Muscle layer of duodenum (tissue), 2 donors: ENCODE data around the gene MYO1D.
"Not testable (repeated sequence)": the region's sequence is repeated elsewhere in the genome, so short reads cannot be mapped to it uniquely, and the experiment has no call there.

ENCODE experiments used
- H3K27ac ChIP-seq: one replicate; pipeline ENCODE4 v1.7.0; 2013; ENCODE audit warnings: mild to moderate bottlenecking, low read length
- H3K27me3 ChIP-seq: one replicate; pipeline ENCODE4 v1.7.0; 2013; ENCODE audit warnings: low read depth, mild to moderate bottlenecking, control low read depth, low read length
- H3K36me3 ChIP-seq, 2 donors: one replicate each; pipeline ENCODE4 v1.7.0; 2013; ENCODE audit warnings: low read length in 2 of 2, control low read depth in 1 of 2, mild to moderate bottlenecking in 1 of 2; ENCODE audit not compliant: insufficient read depth in 2 of 2, control insufficient read depth in 1 of 2
- H3K4me1 ChIP-seq, 2 donors: one replicate each; pipeline ENCODE4 v1.7.0; 2013; ENCODE audit warnings: low read length in 2 of 2, mild to moderate bottlenecking in 2 of 2, control low read depth in 1 of 2, moderate library complexity in 1 of 2; ENCODE audit not compliant: insufficient read depth in 2 of 2, control insufficient read depth in 1 of 2
- H3K4me3 ChIP-seq, 2 donors: one replicate each; pipeline ENCODE4 v1.7.0; 2013; ENCODE audit warnings: low read length in 2 of 2, low read depth in 1 of 2, mild to moderate bottlenecking in 1 of 2
- H3K9me3 ChIP-seq, 2 donors: one replicate each; pipeline ENCODE4 v1.7.0; 2013; ENCODE audit warnings: low read length in 2 of 2, control low read depth in 1 of 2, mild to moderate bottlenecking in 1 of 2; ENCODE audit not compliant: control insufficient read depth in 1 of 2
- donor health status: healthy.

Gene MYO1D

DNA sequence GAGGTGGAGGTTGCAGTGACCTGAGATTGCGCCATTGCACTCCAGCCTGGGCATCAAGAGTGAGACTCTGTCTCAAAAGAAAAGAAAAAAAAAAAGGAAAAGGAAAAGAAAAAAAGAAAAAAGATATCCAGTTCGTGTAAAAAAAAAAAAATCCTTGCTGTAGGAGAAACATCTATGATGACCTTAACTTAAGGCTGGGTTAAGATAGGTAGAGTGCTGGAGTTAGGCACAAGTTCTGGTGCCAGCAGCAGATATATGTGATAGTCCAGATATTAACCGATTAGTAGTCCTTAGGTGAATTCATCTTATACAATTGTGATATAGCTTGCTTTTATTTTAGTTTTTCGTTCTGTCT, 415.4 kb downstream of the MYO1D start:
- Histone ChIP-seq H3K27me3 (no peaks in the 10 kb centered on the region), H3K9me3 (no peaks in the 10 kb centered on the region), H3K36me3 (peaks cover 37 to 55% of the 10 kb centered on the region in 2 donors), H3K27ac (no peak overlapping the region), H3K4me1 (no peaks in the 10 kb centered on the region), H3K4me3 (no peak overlapping the region)

DNA sequence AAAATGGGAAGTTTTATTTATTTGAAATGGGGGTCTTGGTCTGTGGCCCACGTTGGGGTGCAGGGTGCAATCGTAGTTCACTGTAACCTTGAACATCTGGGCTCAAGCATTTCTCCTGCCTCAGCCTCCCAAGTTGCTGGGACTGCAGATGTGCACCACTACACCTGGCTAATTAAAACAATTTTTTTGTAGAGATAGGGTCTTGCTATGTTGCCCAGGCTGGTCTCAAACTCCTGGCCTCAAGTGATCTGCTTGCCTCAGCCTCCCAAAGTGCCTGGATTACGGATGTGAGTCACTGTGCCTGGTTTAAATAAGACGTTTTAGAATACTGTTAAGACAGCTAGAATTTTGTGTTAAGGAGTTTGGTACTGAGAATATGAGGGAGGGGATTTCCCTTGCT, 416.9 kb downstream of the MYO1D start:
- Histone ChIP-seq H3K36me3 (peaks cover 38 to 60% of the 10 kb centered on the region in 2 donors), H3K27me3 (no peaks in the 10 kb centered on the region), H3K4me3 (no peak overlapping the region), H3K27ac (no peak overlapping the region), H3K4me1 (no peaks in the 10 kb centered on the region), H3K9me3 (no peaks in the 10 kb centered on the region)

GRCh38 chr17:32458371-32458770, 418.6 kb downstream of the MYO1D start:
- Histone ChIP-seq H3K9me3 (no peaks in the 10 kb centered on the region), H3K4me1 (no peaks in the 10 kb centered on the region), H3K4me3 (no peak overlapping the region), H3K27ac (no peak overlapping the region), H3K36me3 (peaks cover 41 to 64% of the 10 kb centered on the region in 2 donors), H3K27me3 (no peaks in the 10 kb centered on the region)

DNA sequence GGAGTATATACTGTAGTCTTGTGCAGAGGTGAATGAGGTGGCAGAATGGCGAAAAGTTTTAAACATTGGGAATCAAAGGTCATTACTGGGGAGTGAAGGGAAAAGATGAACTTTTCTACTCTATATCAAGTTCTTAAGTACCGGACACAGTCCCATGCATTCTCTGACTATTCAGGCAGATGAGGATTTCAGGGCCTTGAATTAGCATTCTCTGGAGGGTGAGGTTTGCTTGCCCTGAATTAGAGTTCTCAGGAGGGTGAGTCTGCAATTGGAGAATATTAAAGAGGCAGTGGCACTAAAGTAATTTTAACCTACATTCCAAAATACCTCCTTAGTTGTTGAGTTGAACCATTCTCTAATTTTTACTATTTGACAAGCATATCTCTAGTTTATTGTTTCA, 423.6 kb downstream of the MYO1D start:
- Histone ChIP-seq H3K27ac (no peak overlapping the region), H3K4me1 (no peaks in the 10 kb centered on the region), H3K27me3 (no peaks in the 10 kb centered on the region), H3K4me3 (no peak overlapping the region), H3K36me3 (peaks cover 52 to 87% of the 10 kb centered on the region in 2 donors), H3K9me3 (no peaks in the 10 kb centered on the region)

GRCh38 chr17:32452281-32452680, 424.6 kb downstream of the MYO1D start:
- H3K27me3 ChIP-seq, result no peaks in the 10 kb centered on the region
- peaks cover 0 to 3% of the 10 kb centered on the region in 2 donors for H3K4me1 ChIP-seq
- H3K27ac ChIP-seq, result no peak overlapping the region
- peaks cover 50 to 85% of the 10 kb centered on the region in 2 donors for H3K36me3 ChIP-seq
- no peaks in the 10 kb centered on the region for H3K9me3 ChIP-seq
- no peak overlapping the region for H3K4me3 ChIP-seq

GRCh38 chr17:32451879-32452278, 425.0 kb downstream of the MYO1D start:
- Histone ChIP-seq H3K9me3 (no peaks in the 10 kb centered on the region), H3K4me1 (peaks cover 0 to 5% of the 10 kb centered on the region in 2 donors), H3K4me3 (no peak overlapping the region), H3K27ac (no peak overlapping the region), H3K27me3 (no peaks in the 10 kb centered on the region), H3K36me3 (peaks cover 50 to 84% of the 10 kb centered on the region in 2 donors)

GRCh38 chr17:32450379-32450778, 426.5 kb downstream of the MYO1D start:
- Histone ChIP-seq H3K36me3 (peaks cover 52 to 75% of the 10 kb centered on the region in 2 donors), H3K4me1 (peaks cover 8 to 20% of the 10 kb centered on the region in 2 donors)
- not testable (repeated sequence) for H3K4me3 ChIP-seq, H3K9me3 ChIP-seq, H3K27me3 ChIP-seq, H3K27ac ChIP-seq

DNA sequence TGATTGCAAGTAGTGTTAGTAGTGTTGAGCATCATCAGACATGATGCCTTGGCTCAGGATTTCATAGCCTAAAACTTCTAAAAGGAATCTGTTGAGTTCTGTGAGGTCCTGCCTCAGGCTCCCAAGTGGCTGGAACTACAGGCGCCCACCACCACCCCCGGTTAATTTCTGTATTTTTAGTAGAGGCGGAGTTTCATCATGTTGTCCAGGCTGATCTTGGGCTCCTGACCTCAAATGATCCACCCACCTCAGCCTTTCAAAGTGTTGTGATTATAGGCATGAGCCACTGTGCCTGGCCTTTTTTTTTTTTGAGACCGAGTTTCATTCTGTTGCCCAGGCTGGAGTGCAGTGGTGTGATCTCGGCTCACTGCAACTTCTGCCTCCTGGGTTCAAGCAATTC, 427.0 kb downstream of the MYO1D start:
- H3K27ac ChIP-seq, result no peak overlapping the region
- H3K4me1 ChIP-seq, result peaks cover 9 to 22% of the 10 kb centered on the region in 2 donors
- H3K9me3 ChIP-seq, result no peaks in the 10 kb centered on the region
- no peaks in the 10 kb centered on the region for H3K27me3 ChIP-seq
- no peak overlapping the region for H3K4me3 ChIP-seq
- peaks cover 48 to 71% of the 10 kb centered on the region in 2 donors for H3K36me3 ChIP-seq

DNA sequence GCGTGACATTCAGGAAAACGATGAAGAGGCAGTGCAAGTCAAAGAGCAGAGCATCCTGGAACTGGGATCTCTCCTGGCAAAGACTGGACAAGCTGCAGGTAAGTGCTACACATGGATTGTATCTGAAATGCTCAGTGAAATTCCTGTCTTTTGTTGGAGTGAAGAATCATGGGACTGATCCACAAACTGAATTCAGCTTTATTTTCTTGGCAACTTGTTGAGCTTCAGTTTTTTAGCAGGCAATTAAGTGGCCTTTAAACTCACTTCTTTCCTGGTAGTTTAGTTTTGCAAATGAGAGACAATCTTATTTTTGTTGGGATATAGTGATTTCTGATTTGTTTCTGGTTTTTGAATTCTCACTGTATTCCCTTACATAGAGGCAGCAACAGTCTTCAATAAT, 430.0 kb downstream of the MYO1D start:
- H3K4me3 ChIP-seq, result no peak overlapping the region
- no peaks in the 10 kb centered on the region for H3K9me3 ChIP-seq
- peaks cover 19 to 46% of the 10 kb centered on the region in 2 donors for H3K36me3 ChIP-seq
- no peaks in the 10 kb centered on the region for H3K27me3 ChIP-seq
- no peak overlapping the region for H3K27ac ChIP-seq
- peaks cover 9 to 27% of the 10 kb centered on the region in 2 donors for H3K4me1 ChIP-seq

- peaks cover 9 to 27% of the 10 kb centered on the region in 2 donors for H3K4me1 ChIP-seq
- H3K4me3 ChIP-seq, result peak overlapping the region; percentile 91 to 98
- H3K27ac ChIP-seq, result peak overlapping the region; percentile 79
- peaks cover 17 to 37% of the 10 kb centered on the region in 2 donors for H3K36me3 ChIP-seq
- no peaks in the 10 kb centered on the region for H3K27me3 ChIP-seq
- H3K9me3 ChIP-seq, result no peaks in the 10 kb centered on the region
Observed at GRCh38 chr17:32445971-32446370, 431.0 kb downstream of the MYO1D start.

DNA sequence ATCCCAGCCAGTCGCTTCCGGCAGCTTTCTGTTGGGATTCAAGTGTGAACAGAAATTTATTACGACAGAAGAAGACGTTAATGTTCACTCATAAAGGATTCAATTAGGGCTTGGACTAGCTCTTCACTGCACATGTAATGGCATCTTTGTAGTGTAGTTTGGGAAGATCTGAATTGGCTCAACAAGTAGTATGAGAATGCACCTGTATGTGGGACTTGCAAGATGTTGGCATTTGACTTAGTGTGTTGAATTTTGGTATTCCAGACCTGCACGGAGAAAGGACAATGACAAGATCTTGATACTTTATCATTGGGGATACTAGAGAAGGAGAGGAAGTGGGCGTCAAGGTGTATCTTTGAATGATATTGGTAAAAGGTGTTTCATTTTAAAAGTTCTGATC, 431.4 kb downstream of the MYO1D start:
- no peaks in the 10 kb centered on the region for H3K27me3 ChIP-seq
- H3K9me3 ChIP-seq, result no peaks in the 10 kb centered on the region
- peaks cover 17 to 32% of the 10 kb centered on the region in 2 donors for H3K36me3 ChIP-seq
- peaks cover 9 to 27% of the 10 kb centered on the region in 2 donors for H3K4me1 ChIP-seq
- peak overlapping the region; percentile 79 for H3K27ac ChIP-seq
- H3K4me3 ChIP-seq, result peak overlapping the region; percentile 91 to 98

DNA sequence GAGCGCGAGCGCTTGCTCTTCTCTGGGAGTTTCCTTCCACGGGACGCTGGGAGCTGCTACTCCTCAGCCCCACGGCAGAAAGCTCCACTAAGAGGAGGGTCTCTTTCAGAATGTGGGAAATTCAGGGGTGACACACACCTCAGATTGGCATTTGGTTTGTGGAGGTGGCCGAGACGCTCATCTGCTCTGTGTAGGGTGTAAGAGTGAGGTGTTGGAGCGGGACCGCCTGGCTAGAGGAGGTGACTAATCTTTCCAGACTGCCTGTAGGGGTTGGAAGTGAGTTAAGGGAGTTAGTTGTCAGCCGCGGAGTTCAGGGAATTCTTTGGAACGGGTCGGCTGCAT, 431.9 kb downstream of the MYO1D start:
- H3K4me3 ChIP-seq, result peak overlapping the region; percentile 91 to 98
- peak overlapping the region; percentile 79 for H3K27ac ChIP-seq
- H3K4me1 ChIP-seq, result peaks cover 9 to 27% of the 10 kb centered on the region in 2 donors
- peaks cover 17 to 29% of the 10 kb centered on the region in 2 donors for H3K36me3 ChIP-seq
- H3K9me3 ChIP-seq, result no peaks in the 10 kb centered on the region
- H3K27me3 ChIP-seq, result no peaks in the 10 kb centered on the region
